GM04504 (cell line): ENCODE results near the gene KANK3.
"Not testable (repeated sequence)": the region's sequence is repeated elsewhere in the genome, so short reads cannot be mapped to it uniquely, and the experiment has no call there.

Experiments
- DNase-seq: peaks from one replicate; pipeline ENCODE4 v3.0.0-alpha.2; 2012; ENCODE audit warnings: low read depth

KANK3 gene

DNA sequence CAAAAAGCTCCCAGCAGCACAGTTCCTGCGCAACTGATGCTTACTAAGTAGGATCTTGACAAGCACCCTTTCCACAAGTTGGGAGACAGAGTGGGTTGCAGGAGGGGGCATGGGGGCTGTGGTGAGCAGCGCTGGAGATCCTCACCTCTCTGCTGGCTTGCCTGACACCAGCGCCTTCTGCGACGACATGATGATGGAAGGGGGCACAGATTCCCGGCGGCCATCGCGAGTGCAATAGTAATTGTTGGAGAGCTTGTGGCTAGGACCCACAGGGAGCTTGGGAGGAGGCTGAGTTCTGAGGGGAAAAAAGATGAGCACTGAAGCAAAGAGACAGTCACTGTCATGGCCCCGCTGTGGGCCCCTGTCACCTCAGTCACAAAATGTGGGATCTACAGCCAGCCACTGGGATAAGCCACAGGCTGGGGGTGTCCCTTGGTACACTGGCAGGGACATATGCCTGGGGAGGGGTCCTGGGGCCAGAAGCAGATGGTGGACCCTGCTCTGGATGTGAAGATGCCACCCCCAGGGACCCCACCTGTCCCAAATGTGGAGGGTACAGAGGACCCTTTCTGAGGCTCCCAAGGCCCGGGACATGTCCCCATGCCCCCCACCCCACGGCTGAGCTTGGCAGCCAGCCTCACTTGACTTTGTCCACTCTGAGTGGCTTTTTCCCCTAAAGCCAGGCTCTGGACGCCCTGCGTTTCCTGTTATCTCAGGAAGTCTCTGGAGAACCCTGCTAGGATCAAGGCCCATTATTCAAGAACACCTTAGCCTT lies 26.5 kb downstream of the KANK3 start:
- no peak for DNase-seq

DNA sequence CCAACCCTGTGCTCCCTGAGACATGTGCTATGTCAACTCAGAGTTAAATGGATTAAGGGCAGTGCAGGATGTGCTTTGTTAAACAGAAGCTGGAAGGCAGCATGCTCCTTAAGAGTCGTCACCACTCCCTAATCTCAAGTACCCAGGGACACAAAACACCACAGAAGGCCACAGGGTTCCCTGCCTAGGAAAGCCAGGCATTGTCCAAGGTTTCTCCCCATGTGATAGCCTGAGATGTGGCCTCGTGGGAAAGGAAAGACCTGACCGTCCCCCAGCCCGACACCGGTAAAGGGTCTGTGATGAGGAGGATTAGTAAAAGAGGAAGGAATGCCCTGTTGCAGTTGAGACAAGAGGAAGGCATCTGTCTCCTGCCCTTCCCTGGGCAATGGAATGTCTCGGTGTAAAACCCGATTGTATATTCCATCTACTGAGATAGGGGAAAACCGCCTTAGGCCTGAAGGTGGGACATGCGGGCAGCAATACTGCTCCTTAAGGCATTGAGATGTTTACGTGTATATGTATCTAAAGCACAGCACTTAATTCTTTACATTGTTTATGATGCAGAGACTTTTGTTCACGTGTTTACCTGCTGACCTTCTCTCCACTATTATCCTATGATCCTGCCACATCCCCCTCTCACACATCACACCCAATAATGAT lies 28.0 kb downstream of the KANK3 start:
- not testable (repeated sequence) for DNase-seq

DNA sequence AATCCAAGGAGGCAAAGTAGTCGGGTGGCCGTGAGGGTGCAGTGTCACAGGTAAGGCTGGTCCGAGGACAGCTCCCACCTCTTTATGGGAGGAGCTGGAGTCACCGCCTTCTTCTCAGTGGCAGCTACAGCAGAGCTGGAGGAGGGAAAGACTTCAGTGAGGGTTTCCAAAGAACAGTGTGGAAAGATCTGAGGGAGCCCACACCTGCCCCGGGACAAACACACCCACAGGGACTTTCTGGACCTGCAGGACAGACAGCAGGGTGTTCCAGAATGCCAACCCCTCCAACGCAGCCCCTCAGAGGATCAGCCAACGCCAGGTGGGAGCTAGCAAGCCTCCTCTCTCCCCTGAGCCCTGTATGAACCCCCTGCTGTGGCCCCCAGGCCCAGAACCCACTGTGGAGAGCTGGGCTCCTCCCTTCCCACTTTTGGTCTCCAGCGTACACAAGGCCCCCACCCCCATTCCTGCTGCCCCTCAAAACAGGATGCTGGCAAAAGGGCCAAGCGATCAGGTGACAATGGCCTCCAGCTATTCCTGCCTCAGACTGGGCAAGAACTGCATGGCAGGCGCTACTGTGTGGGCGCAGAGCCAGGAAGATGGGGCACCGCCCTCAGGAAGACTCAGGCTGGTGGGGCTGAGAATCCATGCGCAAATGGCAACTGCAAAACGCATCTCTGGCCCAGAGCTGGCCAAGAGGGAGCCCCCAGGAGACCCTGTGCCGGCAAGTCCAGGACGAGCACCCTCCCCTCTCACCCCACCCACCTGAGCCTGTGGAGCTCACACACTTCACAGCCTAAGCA lies 31.4 kb downstream of the KANK3 start:
- no peak for DNase-seq

DNA sequence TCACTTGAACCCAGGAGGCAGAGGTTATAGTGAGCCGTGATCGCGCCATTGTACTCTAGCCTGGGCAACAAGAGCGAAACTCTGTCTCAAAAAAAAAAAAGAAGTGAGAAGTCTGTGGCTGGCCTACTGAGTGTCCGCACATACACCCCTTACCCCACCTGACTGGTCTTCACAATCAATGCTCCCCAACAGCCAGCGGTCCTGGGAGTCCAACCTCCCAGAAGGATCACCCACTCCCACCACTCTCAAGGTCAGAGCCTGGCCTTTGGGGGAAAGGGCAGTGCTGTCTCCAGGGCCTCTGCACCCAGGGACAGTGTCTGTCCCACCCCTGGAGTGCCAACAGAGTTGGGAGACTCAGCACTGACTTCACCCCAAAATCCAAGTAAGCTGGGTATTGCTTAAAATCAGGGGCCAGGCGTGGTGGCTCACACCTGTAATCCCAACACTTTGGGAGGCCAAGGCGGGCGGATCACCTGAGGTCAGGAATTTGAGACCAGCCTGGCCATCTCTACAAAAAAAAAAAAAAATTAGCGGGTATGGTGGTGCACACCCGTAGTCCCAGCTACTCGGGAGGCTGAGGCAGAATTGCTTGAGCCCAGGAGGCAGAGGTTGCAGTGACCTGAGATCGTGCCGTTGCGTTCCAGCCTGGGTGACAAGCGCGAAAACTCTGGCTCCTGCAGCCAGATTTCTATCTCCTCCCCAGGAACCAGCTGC lies 32.6 kb downstream of the KANK3 start:
- DNase-seq: no peak

DNA sequence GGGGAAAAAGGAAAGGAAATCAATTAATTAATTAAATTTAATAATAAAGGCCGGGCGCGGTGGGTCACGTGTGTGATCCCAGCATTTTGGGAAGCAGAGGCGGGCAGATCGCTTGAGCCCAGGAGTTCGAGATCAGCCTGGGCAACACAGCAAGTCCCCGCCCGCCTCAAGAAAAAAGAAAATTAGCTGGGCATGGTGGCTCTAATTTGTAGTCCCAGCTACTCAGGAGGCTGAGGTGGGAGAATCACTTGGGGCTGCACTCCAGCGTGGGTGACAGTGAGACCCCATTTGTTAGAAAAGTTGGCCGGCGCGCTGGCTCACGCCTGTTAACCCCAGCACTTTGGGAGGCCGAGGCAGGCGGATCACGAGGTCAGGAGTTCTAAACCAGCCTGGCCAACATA lies 34.2 kb downstream of the KANK3 start:
- DNase-seq: no peak

DNA sequence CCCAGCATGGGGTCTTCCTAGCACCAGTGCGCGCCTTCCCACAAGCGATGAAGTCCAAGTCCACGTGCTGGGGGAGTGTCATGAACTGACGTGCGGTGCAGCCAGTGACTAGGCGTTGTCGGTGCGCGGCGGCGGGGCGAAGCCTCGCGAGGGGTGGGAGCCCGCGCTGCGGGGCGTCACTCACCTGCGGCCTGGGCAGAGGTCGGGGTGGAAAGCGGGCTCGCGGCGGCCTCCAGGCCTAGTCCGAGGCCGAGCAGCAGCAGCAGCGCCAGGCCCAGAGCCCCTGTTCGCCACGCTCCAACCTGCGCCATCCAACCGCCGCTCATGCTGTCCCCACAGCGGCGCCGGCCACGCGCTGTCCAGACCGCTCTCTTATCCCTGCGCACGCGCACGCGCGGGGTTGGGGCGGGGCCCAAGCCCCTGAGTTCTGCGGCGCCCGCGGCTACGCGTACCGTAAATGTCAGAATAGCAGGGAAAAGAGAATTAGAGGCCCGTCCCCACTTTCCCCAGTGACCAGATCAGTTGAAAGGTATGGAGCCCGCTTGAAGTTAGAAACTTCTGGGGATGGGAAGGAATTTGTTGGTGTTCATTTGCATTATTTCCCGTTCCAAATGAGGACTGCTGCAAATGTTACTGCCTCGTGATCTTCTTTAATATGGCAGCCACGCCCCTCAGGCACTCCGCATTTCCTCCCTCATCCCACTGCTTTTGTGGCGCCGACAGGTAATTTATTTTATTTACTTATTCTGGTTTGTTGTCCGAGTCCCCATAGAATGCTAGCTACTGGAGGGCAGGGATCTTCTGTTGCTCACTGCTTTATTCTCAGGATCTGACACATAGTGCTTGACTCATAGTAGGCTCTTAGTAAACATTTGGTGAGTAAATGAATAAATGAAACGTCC lies 34.8 kb downstream of the KANK3 start, which contains the start of gene CD320:
Gene CD320 (minus strand): TSS at position 394 of the 902 bp plus-strand sequence. CDS start 68 bp downstream, at position 326.
- peak; percentile 72 for DNase-seq

DNA sequence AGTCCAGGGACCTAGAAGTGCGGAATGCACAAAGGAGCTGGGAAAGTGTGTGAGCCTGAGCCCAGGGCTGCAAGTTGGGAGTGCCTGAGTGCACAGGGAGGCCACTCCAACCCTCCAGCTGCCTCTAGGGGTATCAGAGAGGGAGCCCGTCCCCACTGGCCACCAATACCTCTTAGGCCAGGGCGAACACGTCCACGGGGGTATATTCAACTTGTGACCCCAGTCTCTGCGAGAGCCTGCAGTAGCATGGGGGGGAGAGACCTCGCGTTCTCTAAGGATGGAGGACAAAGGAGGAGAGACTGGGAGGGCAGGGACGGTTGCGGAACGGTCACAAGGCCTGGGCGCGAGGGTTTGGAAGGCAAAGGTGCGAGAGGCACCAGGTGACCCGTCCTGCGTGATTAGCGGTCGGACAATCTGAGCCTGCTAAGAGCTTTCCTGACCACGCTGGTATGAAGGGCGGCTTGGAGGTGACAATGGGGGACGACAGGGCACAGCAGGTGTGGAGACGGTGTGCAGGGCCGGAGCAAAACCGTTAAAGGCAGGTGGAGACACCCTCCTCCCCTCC lies 35.6 kb downstream of the KANK3 start:
- no peak for DNase-seq

DNA sequence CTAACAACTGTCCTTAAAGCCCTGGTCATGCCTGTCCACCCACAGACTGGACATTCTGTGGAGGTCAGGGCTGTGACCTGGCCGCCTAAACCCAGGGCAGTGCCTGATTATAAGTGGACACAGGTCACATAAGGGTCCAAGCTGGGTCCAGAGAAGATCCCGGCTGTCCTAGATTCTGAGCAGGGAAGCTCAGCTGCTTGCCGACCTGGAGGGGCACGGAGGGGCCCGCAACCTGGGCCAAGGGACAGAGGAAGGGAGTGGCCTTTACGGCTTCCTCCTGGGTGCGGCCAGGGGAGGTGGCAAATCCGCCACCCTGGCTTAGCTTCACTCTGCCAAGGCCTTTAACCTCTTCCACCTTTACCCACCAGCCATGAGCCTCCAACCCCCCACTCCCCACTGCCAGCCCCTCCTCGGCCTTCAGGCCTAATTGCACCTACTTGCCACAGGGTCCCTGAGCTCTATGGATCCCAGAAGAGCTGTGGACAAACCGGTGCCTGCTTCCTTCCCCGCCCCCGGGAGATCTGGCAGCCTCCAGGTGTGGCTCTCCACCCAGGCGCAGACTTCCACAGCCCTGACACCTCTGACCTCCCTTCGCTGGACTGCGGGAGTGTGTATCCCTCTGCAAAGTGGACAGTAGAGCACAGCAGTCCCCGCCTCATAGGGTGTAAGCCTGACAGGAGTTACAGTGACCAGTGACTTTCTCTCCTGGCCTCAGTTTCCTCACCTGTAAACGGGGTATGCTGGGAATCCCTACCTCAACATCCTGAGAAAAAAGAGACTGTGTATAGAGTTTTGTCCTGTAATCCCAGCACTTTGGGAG lies 36.6 kb downstream of the KANK3 start:
- no peak for DNase-seq

DNA sequence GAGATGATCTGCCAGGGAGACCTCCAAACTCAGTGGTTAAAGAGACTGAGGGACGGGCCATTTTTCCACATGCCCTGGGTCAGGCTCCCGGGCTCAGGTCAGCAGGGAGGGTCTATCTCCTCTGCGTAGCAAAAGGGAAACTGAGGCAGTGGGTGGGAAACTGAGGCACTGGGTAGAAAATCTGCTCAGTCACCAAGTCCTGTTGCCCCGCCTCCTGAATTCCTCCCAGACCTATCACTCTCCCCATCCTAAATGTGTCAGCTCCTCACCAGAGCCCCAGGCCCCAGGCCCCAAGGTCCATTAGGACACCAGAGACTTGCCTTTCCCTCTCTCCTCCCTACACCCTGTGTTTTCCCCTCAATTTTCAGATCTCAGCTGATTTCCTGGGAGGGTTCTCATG lies 37.3 kb downstream of the KANK3 start:
- no peak for DNase-seq

DNA sequence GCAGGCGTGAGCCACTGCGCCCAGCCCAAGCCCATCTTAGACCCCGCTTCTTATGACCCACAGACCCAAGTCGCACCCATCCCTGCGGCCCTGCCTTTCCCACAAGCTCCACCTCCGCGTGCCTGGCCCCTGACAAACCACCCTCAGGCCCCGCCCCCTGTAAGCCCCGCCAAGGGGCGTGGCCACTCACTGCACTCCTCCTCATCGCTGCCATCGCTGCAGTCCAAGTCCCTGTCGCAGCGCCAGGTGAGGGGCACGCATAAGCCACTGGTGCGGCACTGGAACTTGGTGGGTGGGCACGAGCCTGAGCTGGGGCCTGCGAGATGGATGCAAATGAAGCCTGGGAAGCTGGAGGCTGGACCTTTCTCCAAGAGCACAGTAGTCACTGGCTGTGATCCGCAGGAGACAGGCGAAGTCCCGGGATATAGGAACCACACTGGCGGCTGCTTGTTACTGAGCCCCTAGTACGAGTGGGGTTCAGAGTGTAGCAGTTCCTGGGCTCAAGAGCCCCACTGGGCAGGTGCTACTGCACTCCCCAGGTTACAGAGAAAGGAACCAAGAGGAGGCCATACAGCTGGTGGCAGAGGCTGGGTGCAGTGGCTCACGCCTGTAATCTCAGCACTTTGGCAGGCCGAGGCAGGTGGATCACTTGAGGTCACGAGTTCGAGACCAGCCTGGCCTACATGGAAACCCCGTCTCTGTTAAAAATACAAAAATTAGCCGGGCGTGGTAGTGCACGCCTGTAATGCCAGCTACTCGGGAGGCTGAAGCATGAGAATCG lies 38.0 kb downstream of the KANK3 start:
- DNase-seq: no peak

DNA sequence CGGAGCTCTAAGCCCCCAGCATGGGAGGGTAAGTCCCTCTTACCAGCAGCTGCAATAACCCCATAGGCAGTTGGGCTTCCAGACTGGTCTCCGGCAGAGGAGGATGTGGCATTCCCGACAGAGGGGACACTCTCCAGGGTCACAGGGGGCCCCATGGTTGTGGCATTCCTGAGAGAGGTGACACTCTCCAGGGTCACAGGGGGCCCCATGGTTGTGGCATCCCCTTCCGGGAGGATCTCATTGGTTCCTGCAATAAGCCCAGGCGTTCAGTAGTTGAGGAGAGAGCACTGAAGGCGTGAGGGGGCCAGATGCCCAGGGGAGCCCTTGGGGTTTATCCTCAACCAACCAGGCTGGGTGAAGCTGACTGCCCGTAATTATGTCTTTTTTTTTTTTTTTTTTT lies 40.3 kb downstream of the KANK3 start:
- no peak for DNase-seq

DNA sequence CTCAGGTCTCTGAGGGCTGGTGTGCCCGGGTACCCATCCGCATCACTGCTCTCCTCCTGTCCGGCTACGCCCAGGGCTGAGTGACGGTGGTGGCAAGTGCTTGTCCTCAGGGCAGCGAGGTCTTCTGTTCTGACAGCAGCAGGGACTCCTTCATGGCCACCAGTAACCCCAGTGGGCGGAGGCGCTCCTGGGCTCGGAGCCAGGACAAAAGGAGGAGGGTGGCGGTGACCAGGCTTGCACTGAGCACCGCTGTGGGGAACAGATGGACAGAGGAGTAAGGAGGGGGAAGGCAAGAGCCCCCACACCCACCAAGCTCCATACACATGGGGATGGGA lies 40.7 kb downstream of the KANK3 start:
- no peak for DNase-seq

DNA sequence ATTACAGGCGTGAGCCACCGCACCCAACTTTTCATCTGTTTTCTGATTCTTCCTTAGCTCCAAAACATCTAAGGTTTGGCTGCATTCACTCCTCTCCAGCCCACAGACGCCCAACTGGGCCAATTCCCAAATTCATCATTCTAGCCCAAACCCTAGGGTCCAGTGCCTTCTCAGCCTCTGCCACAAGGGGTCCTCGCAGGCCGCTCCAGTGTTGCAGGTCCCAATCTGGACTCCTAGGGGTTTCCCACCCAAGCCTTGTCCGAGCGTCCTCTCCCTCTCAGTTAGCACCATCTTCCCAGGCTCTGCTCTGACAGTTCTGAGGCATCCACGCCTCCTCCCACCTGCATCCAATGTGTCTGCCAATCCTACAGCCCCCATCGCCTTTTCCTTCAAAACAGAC lies 51.7 kb downstream of the KANK3 start:
- not testable (repeated sequence) for DNase-seq

DNA sequence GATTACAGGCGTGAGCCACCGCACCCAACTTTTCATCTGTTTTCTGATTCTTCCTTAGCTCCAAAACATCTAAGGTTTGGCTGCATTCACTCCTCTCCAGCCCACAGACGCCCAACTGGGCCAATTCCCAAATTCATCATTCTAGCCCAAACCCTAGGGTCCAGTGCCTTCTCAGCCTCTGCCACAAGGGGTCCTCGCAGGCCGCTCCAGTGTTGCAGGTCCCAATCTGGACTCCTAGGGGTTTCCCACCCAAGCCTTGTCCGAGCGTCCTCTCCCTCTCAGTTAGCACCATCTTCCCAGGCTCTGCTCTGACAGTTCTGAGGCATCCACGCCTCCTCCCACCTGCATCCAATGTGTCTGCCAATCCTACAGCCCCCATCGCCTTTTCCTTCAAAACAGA lies 66.6 kb downstream of the KANK3 start:
- not testable (repeated sequence) for DNase-seq
